Activated T-cell treated with anti-CD3 and anti-CD28 coated beads for 4 hours (primary cell): ENCODE results near the gene TNP2.

Experiments used
- DNase-seq: peaks from one replicate; pipeline ENCODE4 v3.0.0-alpha.2; 2020

The TNP2 gene

DNA sequence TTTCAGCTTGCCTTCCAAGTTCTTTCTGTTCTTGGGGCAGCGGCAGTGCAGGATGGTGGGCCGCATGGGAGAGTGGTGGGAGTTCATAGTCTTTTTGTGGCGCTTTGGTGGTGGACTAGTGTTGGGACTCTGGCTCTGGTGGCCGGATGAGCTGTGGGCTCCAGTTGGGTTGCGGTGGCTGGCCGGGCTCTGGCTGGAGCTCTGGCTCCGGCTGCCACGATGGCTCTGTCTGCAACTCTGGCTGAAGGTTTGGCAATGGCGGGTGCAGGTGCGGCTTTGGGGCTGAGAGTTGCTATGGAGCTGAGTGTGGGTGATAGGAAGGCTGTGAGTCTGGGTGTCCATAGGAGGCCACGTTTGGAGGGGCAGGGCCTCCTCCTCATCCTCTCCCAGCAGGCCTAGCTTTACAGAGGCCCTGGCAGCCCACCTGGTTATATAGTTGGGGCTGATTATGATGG, at the start of gene TNP2:
Gene TNP2 (minus strand): TSS at position 405 of the 455 bp plus-strand sequence. CDS start 63 bp downstream, at position 342.
- DNase-seq = no peak

DNA sequence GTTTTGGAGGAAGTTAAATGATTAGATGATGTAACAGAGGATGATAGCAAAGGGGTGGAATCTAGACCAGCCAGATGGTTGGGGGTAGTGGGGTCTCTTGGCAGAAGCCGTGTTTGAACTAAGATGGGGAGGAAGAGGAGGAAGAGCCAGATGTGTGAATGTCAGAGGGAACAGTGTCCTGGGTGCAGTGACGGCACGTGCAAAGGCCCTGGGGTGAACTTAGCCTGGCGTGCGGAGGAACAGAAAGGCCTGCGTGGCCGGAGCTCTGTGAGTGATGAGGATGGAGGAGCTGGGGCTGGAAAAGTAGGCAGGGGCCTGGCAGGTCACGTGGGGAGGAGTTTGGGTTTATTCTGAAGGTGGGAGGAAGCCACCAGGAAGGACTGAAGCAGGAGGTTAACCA, 49.7 kb upstream of the TNP2 start:
- no peak for DNase-seq

DNA sequence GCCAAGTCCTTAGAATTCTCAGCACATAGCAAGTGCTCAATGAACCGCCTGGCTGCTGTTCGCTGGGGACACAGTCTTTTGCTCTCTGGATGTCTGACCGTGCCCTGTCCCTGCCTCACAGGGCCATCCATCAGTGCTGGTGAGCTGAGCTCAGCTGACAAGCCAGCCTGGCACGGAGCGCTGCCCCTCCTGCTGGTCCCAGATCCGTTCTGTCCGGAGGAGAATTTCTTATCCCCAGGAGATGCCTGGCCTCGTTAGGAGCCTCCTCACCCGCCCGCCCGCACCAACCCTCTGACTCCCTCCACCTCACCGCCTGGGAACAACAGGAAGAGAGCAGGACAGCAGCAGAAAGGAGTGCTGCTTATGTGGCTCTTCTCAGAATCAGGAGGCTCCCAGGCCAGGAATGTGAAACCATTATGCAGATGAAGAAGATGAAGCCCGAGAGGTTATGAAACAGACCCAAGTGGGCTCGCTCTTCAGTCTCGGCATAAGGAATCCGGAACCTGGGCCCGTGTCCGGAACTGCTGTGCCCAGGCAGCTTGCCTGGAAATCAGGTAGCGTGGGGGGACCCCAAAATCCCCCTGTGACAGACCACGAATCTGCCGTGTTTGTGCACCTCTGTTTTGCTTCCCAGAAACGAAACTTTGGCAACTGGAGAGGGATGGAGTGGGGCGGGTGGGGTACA, 47.3 kb upstream of the TNP2 start:
- no peak for DNase-seq

DNA sequence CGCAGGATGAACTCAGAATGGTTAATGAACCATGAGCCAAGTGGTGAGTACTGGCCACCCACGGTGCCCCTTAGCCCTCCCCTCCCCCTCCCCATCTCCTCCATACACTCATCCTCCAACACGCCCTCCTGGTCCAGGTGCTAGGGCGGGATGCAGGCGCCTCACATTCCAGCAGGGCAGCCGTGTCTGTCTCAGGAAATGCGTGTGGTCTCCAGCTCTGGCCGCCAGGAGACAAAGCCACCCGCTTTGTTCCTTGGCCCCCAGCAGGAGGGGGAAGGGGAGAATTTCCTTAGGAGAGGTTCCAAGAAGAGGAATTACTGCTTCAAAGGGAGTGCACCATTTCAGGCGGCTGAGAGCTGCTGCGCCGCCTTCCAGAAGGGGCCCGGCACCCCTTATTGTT, 46.4 kb upstream of the TNP2 start:
- no peak for DNase-seq

DNA sequence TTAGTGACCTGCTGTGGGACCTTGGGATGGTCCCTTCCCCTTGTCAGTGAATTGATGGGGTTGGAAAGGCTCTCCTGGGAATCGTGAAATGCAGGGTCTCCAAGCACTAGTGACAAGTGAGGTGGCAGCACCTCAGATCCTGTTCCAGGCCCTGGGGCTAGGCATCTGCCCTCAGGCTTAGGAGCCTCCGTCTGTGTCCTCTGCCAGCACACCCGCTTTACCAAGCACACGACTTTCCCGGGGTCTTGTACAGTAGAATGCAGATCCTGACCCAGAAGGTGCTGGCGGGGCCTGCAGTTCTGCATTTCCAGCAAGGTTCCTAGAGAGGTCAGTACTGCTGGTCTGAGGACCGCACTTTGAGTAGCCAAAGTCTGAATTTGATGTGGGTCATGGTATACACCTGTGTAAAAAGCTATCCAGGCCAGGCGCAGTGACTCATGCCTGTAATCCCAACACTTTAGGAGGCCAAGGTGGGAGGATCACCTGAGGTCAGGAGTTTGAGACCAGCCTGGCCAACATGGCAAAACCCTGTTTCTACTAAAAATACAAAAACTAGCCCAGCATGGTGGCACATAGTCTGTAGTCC, 45.3 kb upstream of the TNP2 start:
- no peak for DNase-seq

DNA sequence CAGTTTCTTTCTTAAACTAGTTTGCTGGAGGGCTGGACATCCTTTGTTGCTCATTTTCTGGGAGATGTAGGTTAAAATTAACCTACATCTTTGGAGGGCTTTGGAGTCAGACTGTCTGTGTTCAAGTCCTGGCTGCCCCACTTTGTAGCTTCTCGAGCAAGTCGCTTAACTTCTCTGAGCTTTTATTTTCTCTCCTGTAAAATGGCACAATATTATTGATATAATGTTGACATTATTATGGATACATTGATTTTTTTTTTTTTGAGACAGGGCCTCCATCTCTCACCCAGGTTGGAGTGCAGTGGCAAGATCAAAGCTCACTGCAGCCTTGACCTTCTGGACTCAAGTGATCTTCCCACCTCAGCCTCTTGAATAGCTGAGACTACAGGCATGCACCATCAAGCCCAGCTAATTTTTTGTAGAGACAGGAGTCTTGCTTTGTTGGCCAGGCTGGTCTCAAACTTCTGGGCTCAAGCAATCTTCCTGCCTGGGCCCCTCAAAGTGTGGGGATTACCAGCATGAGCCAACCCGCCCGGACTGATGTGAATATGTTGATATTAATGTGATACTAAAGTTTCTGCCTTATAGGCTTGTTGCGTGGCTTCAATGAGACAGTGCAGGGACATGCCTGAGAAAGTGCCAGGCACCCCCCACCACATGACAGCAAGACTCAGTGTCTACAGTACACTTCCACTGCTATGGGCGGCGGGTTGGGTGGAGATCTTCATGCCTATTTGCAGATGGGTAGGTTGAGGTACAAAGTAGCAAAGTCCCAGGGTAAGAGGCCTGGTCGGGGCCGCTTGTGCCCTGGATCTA, 44.6 kb upstream of the TNP2 start:
- DNase-seq = no peak

DNA sequence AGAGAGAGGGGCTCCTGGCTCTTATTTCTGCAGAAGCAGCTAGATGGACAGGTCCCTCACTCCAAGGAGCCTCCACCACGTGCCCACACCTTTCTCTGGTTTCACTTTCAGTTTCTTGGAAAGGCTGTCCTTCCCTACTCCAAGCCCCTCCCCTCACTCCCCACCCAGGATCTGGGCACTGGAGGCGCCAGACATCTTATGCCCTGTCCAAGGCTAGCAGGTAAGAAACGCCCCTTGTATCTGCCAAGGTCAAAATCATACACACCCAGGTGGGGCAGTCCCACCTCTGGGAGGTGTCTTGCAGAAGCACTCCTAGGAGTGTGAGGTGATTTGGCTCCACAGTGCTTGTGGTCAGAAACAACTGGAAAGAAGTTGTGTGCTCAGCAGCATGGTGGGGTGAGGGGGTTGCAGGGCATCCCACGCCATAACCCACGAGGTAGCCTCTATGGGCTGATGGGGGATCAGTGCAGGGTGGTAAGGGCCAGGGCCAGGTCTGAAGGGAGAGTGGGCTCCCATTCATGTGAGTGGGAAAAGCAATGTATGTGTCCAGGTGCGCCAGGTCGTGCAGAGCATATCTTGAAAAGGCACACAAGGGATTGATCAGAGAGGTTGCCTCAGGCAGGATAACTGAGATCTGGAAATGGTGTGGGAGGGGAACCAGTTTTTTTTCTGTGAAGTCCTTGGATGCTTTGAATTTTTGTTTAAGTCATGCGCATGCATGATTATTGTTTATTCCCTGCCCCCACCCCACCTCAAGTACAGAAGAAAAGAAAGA, 43.8 kb upstream of the TNP2 start:
- peak; percentile 21 for DNase-seq

DNA sequence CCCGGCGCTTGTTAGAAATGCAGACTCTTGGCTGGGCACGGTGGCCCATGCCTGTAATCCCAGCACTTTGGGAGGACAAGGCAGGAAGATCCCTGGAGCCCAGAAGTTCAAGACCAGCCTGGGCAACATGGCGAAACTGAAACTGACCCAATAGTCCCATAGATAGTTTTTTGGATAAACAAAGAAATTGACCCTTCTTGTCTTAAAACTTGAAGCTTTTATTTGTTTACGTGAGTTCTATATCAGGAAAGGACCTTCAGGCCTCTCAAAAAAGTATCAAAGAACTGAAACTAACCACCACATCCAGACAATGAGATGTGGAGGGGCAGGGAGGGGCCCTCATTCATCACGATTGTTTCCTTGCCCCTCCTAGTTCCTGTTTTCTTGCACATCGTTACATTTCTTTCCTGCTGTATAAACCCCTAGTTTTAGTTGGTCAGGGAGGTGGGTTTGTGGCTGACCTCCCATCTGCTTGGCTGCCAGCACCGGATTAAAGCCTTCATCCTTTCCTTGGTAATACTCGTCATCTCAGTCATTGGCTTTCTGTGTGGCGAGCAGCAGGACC, 42.0 kb upstream of the TNP2 start:
- no peak for DNase-seq

DNA sequence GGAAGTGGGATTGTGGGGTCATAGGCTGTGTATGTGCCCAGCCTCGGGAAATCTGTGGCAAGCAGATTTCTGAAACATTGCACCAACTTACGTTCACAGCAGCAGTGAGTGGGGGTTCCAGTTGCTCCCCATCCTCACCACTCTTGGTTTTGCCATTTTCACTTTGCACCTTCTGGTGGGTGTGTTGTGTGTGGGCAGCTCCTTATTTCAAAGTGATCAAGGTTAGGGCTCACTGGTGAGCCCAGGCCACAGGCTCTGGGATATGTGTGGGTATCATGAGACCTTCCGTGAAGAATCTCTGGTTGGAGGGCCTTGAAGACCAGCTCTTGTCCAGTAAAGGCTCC, 41.5 kb upstream of the TNP2 start:
- DNase-seq = no peak

DNA sequence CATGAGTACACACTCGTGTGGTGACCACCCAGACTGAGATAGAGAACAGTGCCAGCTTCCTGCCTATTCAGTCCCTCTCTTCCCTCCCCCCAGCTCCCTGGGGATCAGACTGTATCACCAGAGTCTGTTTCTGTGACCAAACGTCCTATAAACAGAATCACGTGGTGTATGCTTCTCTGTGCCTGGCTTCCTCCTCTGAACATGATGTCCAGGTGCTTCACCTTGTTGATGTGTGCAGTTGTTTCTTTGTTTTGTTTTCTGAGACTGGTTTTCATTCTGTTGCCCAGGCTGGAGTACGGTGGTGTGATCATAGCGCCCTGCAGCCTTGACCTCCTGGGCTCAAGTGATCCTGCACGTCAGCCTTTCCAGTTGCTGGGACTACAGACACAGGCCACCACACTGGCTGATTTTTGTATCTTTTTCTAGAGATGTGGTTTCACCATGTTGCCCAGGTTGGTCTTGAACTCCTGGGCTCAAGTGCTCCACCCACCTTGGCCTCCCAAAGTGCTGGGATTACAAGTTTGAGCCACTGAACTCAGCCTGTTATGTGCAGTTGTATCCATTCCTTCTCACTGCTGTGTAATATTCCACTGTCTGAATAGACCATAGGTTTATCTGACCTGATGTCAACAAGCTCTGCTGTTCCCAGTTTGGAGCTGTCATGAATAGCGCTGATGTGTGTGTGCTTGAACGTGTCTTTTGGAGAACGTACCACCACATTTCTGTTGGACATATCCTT, 40.9 kb upstream of the TNP2 start:
- DNase-seq = no peak

DNA sequence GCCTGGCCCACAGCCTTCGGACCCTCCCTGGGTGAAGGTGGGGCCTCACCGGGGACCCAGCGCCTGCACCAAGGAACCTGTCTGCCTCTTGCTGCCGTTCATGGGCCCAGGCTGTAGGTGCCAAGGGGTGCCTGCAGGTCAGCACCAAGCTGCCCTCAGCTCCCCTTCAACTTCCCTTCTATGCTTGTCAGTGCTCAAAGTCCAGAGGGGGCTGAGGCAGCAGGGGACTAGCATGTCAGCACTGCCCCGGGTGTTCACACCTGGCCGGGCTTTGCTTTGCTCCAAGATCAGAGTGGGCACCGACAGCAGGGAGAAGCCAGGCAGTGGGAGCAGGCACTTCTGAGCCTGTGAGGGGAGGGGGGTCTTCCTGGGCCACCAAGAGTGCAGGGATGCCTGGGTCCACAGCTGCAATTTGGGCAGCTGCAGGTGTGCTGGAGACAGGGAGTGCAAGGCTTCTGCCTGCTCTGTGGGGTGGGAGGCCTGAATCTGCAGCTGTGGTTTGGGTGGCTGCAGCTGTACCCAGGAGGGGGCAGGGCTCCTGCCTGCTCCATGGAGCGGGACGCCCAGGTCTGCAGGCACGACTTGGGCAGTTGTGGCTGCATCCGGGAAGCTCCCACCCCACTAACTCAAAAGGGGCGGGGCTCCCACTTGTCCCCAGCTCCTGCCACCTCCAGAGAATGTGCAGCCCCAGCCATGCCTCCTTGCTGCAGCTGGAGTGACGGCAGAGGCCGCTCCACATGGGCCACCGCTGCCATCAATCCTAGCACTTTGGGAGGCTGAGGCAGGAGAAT, 39.6 kb upstream of the TNP2 start:
- no peak for DNase-seq

DNA sequence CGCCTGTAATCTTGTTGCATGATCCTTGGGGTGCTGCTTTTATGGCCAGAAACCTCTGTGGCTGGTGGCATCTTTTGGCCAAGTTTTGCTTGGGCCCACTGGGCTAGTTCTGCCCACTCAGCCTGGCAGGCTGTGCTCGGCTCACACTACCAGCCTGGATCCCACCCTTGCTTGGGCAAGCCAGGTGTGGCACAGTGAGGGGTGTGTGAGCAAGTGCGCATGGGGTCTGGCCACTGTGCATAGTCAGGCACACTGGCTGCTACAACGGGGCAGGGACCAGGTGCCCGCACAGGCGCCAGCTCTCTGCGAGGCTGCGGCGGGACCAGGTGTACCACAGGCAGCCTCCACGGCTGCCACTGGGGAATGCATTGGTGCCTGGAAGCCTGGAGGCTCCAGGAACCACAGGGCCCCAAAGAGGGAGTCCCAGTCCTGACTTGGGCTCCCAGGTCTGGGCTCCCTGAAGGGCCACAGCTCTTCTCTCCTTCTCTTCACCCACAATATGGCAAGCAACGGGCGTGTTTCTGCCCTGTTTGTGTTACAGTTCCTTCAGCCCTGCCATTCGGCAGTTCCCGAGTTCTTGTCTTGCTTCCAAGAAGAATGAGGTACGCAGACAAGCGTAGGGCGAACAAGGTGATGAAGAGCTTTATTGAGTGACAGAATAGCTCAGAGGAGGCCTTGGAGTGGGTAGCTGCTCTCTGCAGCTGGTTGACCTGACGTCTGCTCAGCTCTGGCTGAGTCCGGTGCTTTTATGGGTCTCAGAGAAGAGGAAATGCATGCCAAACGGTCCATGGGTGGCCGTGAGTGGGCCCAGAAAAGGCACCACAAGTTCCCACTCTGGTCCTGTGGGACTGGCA, 38.7 kb upstream of the TNP2 start:
- no peak for DNase-seq

DNA sequence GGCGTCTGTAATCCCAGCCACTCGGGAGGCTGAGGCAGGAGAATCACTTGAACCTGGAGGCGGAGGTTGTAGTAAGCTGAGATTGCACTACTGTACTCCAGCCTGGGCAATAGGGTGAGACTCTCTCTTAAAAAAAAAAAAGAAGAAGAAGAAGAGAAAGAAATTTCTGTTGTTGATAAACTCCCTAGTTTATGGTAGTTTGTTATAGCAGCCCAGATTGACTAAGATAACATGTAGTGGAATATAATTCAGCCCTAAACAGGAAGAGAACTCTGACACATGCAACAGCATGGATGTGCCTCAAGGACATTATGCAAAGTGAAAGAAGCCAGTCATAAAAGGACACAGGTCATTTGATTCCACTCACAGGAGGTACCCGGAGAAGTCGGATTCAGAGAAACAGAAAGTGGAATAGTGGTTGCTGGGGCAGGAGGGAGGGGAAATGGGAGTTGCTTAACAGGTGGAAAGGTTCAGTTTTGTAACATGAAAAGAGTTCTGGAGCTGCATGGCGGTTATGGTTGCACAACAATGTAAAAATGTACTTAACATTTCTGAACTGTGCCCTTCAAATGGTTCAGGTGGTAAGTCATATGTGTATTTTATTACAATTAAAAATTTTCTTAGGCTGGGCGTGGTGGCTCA, 38.0 kb upstream of the TNP2 start:
- DNase-seq = no peak

DNA sequence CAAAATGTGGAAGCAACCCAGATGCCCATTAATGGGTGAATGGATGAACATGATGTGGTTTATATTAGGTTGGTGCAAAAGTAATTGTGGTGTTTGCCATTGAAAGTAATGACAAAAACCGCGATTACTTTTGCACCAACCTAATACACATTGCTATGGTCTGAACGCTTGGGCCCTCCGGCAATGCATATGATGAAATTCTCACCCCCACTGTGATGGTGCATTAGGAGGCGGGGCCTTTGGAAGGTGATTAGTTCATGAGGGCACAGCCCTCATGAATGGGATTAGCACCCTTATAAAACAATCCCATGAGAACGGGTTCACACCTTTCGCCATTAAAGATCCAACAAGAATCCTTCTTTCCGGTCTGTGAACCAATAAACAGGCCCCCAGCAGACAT, 37.3 kb upstream of the TNP2 start:
- no peak for DNase-seq

DNA sequence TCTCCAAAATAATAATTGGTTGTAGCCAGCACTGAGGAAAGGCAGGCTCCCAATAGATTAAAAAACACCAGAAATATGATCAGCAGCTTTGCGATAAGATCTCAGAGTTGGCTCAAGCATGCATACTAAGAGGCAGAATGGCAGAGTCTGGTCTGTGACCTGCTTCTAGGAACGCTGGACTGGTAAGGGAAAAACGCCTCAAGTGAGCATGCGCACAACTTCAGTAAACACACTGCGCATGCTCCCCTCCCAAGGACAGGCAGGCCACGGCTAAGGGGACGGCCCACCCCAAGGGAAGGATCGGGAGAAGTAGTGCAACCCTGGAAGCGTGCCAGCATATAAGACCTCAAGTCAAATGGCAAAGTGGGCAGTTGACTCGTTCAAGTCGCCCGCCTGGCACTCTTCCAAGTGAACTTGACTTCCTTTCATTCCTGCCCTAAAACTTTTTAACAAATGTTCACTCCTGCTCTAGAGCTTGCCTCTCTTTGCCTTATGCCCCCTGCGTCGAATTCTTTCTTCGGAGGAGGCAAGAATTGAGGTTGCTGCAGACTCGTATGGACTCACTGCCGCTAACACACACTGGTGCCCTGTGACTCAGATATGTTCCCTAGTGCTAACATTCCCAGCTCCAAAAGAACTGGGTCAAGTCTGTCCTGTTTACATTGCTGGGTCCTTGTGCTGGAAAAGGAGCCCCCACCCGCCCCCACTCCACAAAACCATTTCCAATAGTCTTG, 34.4 kb upstream of the TNP2 start:
- no peak for DNase-seq

DNA sequence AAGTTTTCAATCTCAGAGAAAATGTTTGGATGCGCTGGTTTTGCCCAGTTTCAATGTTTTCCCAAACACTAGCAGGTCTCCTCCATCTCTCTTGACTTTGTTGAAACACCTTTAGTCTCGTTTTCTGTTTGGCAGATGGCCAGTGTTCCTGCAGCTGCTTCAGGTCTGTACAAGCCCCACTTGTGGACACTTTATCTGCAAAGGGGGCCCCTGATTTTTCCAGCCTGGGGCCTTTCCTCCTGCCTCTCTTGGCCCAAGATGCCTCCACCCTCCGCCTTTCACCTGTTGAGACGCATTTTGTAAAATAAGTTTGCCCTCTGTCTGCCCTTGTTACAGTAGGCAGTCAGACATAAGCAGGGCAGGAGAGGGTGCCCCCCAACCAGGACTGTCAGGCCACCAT, 33.9 kb upstream of the TNP2 start:
- DNase-seq = no peak

DNA sequence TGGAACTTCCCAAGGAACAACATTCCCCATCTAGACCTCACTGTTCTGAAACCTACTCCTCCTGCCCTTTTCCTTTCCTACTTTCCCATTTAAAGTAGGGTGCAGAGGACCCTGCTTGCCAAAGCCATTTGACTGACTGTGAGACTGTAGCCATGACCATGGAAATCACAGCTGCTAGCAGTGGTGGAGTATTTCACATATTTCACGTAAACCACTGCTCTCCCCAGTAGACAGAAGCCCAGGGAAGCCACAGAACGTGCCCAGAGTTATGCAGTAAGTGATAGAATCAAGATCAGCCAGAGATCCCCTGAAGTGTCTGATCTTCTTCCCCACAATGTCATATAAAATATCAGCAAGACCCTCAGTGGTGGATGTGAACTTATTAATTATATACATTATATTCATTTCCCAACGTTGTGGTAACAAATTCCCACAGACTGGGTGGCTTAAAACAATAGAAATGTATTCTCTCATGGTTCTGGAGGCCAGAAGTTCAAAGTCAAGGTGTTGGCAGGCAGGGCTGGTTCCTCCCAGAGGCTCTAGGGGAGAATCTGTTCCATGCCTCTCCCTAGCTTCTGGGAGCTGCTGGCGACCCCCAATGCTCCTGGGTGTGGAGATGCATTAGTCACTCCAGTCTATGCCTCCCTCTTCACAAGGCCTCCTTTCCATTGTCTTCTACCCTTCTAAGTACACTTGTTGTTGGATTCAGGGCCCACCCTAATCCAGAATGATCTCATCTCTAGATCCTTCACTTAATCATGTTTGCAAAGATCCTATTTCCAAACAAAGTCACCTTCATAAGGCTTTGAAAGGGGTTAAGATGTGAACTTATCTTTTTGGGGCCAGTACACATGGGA, 32.7 kb upstream of the TNP2 start:
- DNase-seq = no peak

DNA sequence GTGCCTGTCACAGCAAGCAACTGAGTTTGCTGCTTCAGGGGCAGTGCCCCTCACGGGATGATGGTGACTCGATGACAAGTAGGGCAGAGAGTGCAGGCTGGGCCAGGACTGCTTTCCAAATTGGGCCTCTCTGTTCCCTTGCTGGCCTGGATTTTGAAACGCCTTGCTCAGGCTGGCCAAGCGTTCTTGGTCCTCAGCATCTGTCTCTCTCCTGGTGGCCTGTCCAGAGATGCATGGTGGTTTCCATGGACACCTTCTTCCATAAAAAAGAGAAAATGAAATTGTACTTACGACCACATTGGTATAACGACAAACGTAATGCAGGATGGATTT, 31.4 kb upstream of the TNP2 start:
- no peak for DNase-seq
